Muscle of arm (tissue), 12 donors: ENCODE measurements around the gene ATP5IF1. TPM values are rescaled to one million over a fixed set of nuclear protein-coding genes. Genes with fewer than 3 reads are reported as not detected.

Experiments used
- DNase-seq: peaks from one replicate; pipeline ENCODE4 v3.0.0-alpha.2; 2013
- polyA plus RNA-seq, 12 donors: library from polyadenylated mRNA; unstranded; fragments of 120-200 nt; gene quantifications; one replicate each; pipeline ENCODE4 v1.2.1, GENCODE V29; 2013; ENCODE audit not compliant: insufficient read length in 12 of 12

The ATP5IF1 gene
- polyA plus RNA-seq, 12 donors, result 68.9 to 176 (median 80.3) TPM; not detected in 1

DNA sequence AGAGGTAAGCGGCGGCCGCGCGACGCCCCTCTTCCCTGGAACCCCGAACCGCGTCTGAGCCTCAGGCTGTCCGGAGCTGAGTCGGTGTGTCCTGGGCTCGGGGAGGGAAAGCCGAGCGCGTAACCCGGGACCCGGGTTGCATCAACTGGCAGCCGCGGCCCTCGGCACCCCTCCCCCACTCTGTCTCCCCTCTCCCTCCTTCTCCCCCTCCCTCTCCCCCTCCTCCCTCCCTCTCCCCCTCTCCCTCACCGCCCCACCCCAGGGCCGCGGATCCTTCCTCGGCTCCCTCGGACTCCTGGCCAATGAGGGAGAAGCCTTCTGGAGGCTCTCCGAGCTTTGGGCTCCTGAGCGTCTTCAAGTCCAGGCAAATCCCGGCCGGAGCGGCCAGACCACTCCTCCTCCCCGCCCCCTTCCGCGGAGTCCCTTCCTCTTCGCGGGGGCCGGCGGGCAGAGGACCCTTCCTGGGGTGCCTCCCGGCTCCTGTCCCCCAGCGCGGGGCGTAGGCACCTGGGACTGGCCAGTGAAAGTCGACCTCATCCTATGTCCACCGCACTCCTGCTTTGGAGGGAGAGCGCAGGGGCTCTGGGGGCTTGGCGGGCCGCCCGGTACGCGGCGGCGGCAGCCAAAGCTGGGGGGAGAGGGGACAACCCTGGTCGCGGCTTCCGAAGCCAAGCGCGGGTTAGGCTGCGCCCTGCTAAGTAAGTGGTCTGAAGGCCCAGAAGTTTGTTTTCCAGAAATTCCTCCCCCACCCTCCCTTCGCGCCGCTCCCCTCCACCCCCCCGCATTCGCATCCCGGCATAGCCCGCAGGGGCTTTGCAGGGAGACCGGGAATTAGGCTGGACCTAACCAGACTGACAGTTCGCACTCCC lies 24.2 kb downstream of the ATP5IF1 start:
- DNase-seq, result peak; percentile 87

- DNase-seq, result no peak
These were observed 24.9 kb downstream of the ATP5IF1 start for GRCh38 chr1:28260803-28261174.

DNA sequence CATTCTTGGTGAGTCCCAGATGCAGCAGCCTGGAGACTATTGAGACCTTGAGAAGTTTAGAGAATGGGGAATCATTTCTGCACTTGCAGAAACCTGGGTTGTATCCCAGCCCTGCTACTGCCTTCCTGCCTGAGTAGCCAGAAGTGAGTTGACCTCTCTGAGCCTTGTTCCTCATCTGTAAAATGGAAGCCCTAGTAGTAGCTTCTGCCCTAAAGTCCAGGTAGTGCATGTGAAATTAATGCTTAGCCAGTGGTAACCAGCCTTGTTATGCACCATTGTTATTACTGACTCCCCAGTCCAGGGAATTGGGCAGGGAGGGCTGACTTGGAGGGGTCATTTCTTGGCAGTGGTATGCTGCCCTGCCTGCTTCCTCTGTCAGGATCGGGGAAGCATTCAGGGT lies 29.0 kb downstream of the ATP5IF1 start:
- DNase-seq, result no peak

GRCh38 chr1:28265577-28265976 lies 29.7 kb downstream of the ATP5IF1 start:
- DNase-seq, result no peak

DNA sequence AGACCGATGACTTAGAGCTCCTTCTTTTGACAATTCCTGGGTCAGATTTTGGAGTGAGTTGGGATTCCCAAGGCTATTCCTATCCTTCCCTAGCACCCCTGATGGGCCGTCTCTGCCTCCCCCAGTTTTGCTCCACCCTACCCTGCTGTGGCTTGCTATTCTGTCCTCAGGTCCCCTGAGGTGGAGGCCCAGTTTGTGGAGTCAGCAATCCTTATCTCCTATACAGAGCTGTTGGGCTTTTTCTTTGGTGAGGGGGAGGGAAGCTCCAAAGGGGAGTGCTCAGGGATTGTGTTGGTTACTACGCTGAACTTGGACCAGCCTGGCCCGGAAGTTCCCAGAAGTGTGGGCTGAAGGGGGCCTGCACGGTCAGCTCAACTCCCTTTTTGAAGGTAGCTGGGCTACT lies 31.0 kb downstream of the ATP5IF1 start:
- DNase-seq, result no peak

GRCh38 chr1:28267633-28268032 lies 31.7 kb downstream of the ATP5IF1 start:
- no peak for DNase-seq

GRCh38 chr1:28269529-28269928 lies 33.6 kb downstream of the ATP5IF1 start:
- DNase-seq, result no peak

DNA sequence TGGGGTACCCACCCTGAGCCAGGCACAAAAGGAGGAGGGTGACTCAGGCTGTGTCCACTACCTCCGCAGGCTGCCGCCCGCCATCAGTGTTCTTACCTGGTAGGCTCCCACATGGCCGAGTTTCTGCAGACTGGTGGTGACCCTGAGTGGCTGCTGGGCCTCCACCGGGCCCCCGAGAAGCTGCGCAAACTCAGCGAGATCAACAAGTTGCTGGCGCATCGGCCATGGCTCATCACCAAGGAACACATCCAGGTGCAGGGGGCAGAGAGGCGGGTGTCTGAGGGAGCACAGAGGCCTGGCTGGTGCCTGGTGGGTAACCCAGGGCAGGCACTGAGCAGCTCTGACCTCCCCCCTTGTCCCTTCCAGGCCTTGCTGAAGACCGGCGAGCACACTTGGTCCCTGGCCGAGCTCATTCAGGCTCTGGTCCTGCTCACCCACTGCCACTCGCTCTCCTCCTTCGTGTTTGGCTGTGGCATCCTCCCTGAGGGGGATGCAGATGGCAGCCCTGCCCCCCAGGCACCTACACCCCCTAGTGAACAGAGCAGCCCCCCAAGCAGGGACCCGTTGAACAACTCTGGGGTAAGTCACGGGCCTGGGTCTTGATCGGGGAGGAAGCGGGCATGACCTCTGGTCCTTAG lies 36.4 kb downstream of the ATP5IF1 start:
- no peak for DNase-seq

DNA sequence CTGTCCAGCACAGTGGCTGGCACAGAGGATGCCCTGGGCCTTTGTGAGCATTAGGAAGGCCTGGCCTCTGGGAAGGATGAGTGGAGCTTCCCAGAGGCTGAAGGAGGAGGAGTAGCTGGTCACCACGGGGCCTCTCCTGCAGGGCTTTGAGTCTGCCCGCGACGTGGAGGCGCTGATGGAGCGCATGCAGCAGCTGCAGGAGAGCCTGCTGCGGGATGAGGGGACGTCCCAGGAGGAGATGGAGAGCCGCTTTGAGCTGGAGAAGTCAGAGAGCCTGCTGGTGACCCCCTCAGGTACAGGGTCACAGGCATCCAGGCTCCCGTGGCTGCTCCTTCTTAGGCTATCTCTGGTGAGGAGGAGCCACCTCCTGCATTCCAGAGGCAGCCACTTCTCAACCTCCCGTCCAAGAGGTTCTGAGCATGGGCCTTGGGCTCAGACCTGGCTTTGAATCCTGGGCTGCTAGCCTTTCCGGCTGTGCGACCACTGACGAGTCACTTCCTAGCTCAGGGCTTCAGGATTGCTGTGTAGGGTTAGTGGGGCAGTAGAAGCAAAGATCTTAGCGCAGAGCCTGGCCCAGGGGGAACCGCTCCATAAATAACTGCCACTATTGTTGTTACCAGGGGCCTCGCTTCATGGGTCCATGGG lies 37.4 kb downstream of the ATP5IF1 start:
- DNase-seq, result no peak

GRCh38 chr1:28278763-28279162 lies 42.8 kb downstream of the ATP5IF1 start:
- no peak for DNase-seq

DNA sequence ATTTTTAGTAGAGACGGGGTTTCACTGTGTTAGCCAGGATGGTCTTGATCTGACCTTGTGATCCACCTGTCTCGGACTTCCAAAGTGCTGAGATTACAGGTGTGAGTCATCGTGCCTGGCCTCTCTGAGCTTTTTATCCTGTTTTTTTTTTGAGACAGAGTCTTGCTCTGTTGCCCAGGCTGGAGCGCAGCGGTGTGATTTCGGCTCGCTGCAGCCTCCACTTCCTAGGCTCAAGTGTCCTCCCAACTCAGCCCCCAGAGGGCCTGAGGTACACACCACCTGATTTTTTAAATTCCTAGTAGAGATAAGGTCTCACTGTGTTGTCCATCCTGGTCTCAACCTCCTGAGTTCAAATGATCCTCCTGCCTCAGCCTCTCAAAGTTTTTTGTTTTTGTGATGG lies 43.8 kb downstream of the ATP5IF1 start:
- DNase-seq, result no peak

- no peak for DNase-seq
These were observed 44.6 kb downstream of the ATP5IF1 start for GRCh38 chr1:28280501-28280900.

GRCh38 chr1:28280977-28281381 lies 45.1 kb downstream of the ATP5IF1 start:
- no peak for DNase-seq

DNA sequence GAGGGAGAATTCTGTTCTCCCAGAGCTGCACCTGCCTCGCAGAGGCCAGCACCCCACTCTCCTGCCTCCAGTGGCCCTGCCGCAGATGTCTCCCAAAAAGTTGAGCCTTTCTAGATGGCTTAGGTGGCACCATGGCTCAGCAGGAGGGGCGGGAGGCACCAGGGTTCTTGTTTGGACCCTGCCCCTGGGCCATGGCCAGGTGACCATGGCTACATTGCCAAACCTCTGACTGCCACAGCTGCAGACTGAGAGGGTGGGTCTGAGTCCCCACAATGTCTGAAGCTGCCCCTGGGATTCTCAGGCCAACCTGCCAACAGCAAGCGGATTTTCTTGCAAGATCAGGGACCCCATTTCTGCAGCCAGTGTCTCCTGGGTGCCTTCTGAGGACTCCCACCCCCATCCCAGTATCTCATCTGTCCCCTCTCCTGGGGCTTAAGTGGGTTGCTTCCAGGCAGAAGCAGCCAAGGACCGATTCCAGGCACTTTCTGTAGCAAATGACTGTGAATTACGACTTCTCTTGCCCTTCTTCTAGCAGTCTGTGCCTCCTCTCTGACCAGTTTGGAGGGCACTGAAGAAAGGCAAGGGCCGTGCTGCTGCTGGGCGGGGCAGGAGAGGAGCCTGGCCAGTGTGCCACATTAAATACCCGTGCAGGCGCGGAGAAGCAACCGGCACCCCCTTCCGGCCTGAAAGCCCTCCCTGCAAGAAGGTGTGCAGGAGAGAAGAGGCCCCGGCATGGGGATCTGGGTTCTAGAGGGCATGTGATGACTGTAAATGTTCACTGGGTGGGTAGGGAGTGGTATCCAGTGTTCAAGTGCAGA lies 45.9 kb downstream of the ATP5IF1 start:
- no peak for DNase-seq

GRCh38 chr1:28282426-28283407 lies 46.8 kb downstream of the ATP5IF1 start:
- no peak for DNase-seq

GRCh38 chr1:28286111-28286510 lies 50.2 kb downstream of the ATP5IF1 start:
- no peak for DNase-seq
